Epithelial cell of umbilical artery (primary cell): Measurements from ENCODE around the gene C17orf50. TPM values are rescaled to one million over a fixed set of nuclear protein-coding genes. Genes with fewer than 3 reads are reported as not detected.

Experiments
- total RNA-seq: library from RNA; depleted of rRNA; stranded (reverse); fragments of >200 nt; gene quantifications from 2 replicates; pipeline ENCODE4 v1.2.3, GENCODE V29; 2014

C17orf50 gene
- not detected in 2 replicates for total RNA-seq

GRCh38 chr17:35760587-35760986 is at the start of gene C17orf50:
Gene C17orf50 (plus strand): TSS chr17:35760887. CDS start chr17:35760942, 55 bp downstream.

DNA sequence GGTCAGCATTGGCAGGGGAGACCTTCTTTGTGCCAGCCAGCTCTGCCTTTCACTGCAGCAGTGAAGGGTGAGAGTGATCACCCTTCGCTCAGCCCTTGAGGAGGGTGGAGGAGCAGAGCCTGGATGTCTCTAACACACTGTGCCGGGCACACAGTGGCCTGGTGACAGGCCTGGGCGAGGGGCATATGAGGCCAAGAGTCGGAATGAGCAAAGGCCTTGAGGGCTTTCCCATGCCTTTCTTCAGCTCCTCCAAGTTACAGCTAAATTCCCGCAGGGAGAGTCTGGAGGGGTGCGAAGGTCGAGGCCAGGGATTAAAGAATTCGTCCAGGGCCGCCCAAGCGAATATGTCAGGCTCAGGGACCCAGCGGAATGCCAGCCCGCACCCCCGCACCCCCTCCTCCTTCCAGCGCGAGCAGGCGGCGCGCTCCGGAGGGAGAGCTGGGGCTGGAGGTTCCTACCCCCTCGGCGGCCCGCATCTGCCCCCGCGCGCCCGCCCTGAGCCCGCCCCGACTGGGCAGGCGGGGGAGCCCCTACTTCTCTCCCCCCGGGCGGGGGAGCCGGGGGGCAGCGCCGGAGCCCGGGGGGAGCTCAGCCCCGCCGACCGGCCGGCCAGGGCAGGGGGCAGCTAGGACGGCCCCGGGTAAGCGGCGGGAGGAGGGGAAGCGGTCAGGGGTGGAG is 29.3 kb upstream of the C17orf50 start, which contains the start of gene RASL10B:
Gene RASL10B (plus strand): TSS at position 401 of the 678 bp plus-strand sequence. CDS start 3,546 bp downstream, outside the sequence.

GRCh38 chr17:35752945-35753764 is 7.5 kb upstream of the C17orf50 start, which contains the start of gene GAS2L2:
Gene GAS2L2 (minus strand): TSS chr17:35753239. CDS start chr17:35752850, 389 bp downstream.

DNA sequence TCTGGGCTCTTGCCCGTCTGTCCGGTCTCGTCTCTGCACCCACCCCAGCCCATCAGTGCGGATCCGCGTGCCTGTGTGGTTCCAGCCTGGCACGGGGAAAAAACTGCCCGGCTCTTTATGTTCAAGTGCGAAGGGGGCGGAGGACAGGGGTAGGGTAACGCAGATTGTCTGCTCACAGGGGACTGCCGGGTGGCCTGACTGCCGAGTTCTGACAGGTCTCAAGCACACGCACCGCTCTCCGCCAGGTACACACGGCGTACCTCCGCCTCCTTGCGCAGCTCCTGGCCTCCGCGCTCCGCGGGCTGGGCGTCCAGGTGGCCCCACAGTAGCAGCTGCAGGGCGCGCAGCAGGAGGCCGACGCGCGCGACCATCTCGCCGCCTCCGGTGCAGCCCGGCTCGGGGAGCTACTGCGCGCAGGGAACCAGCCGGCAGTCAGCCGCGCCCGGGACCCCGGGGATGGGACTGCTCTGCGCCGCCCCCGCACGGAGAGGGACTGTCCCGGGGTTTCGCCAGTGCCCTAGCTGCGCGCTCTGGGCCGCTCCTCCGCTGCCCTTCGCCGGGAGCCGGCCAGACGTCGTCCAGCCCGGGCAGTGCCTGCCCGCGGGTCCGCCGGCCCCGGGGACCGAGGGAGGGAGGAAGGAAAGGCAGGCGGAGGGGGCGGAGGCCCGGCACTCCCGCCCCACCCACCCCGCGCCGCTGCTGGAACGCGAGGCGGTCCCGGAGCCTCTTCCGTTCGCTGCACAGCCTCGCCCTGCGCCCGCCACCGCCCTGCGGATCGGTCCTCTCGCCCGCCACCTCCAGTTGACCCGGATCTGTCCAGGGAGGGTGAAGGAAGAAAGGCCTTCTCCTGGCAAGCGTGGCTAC is 34.6 kb downstream of the C17orf50 start, which contains the start of gene MMP28:
Gene MMP28 (minus strand): TSS at position 635 of the 864 bp plus-strand sequence. CDS start 264 bp downstream, at position 371.

DNA sequence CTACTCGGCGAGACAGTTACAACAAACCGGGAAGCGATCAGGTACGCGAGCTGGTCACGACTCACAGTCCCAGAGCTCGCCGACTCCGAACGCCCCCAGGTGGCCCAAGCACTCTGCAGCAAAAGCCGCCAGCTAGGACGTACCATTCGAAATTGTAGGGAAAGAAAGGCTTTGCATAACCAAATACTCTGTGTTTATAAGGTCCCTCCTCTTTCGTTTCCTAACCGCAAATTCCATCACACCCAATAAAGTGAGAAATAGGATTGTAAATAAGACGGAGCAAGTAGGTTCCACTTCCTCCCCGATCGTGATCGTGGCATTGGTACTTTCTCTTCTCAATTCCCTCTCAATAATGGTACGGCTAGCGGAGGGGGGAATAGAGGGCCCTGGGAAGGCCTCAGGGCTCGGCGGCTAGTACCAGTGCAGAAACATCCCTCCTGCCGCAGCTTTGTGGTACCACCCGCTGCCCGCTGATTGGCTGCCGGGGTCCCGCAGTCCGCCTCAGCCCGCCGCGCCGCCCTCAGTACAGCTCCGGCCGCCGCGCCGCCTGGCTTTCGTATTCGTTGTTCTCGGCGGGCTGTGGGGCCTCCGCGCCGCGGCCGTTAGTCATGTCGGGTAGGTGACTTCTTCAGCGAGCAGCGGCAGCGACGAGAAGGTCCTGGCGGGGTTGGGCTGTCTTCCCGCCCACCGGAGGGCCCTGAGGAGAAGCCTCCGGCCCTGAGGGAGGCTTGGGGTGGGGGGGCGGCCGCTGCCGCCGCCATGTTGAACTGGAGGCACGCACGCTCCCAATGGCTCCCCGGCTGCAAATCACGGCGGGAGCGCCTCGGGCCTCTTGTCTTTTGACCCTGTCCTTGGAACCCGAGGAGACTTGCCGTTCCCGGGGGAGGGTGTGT is 48.5 kb downstream of the C17orf50 start, which contains the start of gene TAF15:
Gene TAF15 (plus strand): TSS at position 523 of the 893 bp plus-strand sequence. CDS start 86 bp downstream, at position 609.

Other genes starting within 250 kb of the C17orf50 start
- 0.15 TPM in 1 of 2 replicates, not detected in the other for gene SLFN12L, start 223.2 kb upstream of the C17orf50 start, total RNA-seq
- gene SLFN14, start 200.1 kb upstream of the C17orf50 start, total RNA-seq = not detected in 2 replicates
- 2.3 and 2.6 TPM in 2 replicates for gene PEX12, start 182.3 kb upstream of the C17orf50 start, total RNA-seq
- gene AP2B1, start 173.6 kb upstream of the C17orf50 start, total RNA-seq = 83.5 and 84.5 TPM in 2 replicates
- 0.15 and 0.32 TPM in 2 replicates for gene RASL10B, start 29.2 kb upstream of the C17orf50 start, total RNA-seq
- gene GAS2L2, start 7.6 kb upstream of the C17orf50 start, total RNA-seq = not detected in 2 replicates
- gene MMP28, start 34.8 kb downstream of the C17orf50 start, total RNA-seq = 4.6 and 10.4 TPM in 2 replicates
- 52.9 and 64.1 TPM in 2 replicates for gene TAF15, start 48.6 kb downstream of the C17orf50 start, total RNA-seq
- gene HEATR9, start 108.0 kb downstream of the C17orf50 start, total RNA-seq = not detected in 2 replicates
- gene CCL5, start 119.5 kb downstream of the C17orf50 start, total RNA-seq = 0.15 TPM in 1 of 2 replicates, not detected in the other
- 0.46 TPM in 1 of 2 replicates, not detected in the other for gene RDM1, start 169.9 kb downstream of the C17orf50 start, total RNA-seq
- gene LYZL6, start 182.8 kb downstream of the C17orf50 start, total RNA-seq = not detected in 2 replicates
- 0.32 TPM in 1 of 2 replicates, not detected in the other for gene CCL16, start 220.6 kb downstream of the C17orf50 start, total RNA-seq
- gene CCL14, start 225.8 kb downstream of the C17orf50 start, total RNA-seq = 0.91 and 2.3 TPM in 2 replicates
- gene CCL15, start 240.7 kb downstream of the C17orf50 start, total RNA-seq = not detected in 2 replicates